Kidney (tissue), 14 donors: ENCODE results near the gene ADI1. TPM values are rescaled to one million over a fixed set of nuclear protein-coding genes. Genes with fewer than 3 reads are reported as not detected.

ENCODE experiments used
- DNase-seq, 5 donors: peaks; one replicate each; pipeline ENCODE4 v3.0.0-alpha.2; 2013 to 2020
- FAIRE-seq: peaks from 2 replicates; lab custom pipeline; 2012; peaks lifted over from hg19 to GRCh38; lab: Jason Lieb, UNC
- H3K27ac ChIP-seq, 2 donors: one replicate each; pipeline ENCODE4 v1.7.0; 2013; ENCODE audit warnings: low read depth in 2 of 2, low read length in 2 of 2, inconsistent platforms in 1 of 2
- H3K27me3 ChIP-seq: one replicate; pipeline ENCODE4 v1.7.1; 2013; ENCODE audit warnings: low read length, inconsistent platforms; ENCODE audit not compliant: control insufficient read depth, insufficient read depth
- H3K36me3 ChIP-seq, 3 donors: one replicate each; pipeline versions ENCODE4 v1.7.0 to v1.7.1; 2013; ENCODE audit warnings: low read length in 3 of 3, control low read depth in 1 of 3, inconsistent platforms in 1 of 3; ENCODE audit not compliant: insufficient read depth in 3 of 3, control insufficient read depth in 2 of 3
- H3K4me1 ChIP-seq, 3 donors: one replicate each; pipeline versions ENCODE4 v1.7.0 to v1.7.1; 2013; ENCODE audit warnings: low read length in 3 of 3, inconsistent platforms in 1 of 3, low read depth in 1 of 3; ENCODE audit not compliant: control insufficient read depth in 2 of 3, insufficient read depth in 2 of 3
- H3K4me3 ChIP-seq, 3 donors: one replicate each; pipeline versions ENCODE4 v1.7.0 to v1.8.1; 2013; ENCODE audit warnings: low read length in 3 of 3, control low read depth in 1 of 3, inconsistent platforms in 1 of 3
- H3K9ac ChIP-seq, 3 donors: one replicate each; pipeline versions ENCODE4 v1.7.0 to v1.7.1; 2013; ENCODE audit warnings: low read length in 3 of 3, control low read depth in 1 of 3, inconsistent platforms in 1 of 3
- H3K9me3 ChIP-seq, 3 donors: one replicate each; pipeline versions ENCODE4 v1.7.0 to v1.7.1; 2013; ENCODE audit warnings: low read length in 3 of 3, control low read depth in 1 of 3, inconsistent platforms in 1 of 3; ENCODE audit not compliant: control insufficient read depth in 2 of 3, insufficient read depth in 1 of 3
- intact Hi-C: fragments of 100-400 bp; cut with DNase I; formaldehyde crosslinking; loops from one replicate; pipeline ENCODE4 v1.11.1; 2022
- polyA plus RNA-seq: library from polyadenylated mRNA; stranded (reverse); fragments of 350-450 nt; fragmentation: Illumina TruSeq; extraction: RNeasy Lipid Tissue Mini Kit (QIAGEN cat#74804); gene quantifications from one replicate; pipeline ENCODE4 v1.2.3, GENCODE V29; 2014; ENCODE audit warnings: low read depth, low replicate concordance; ENCODE audit not compliant: insufficient read depth
- total RNA-seq: library from RNA; stranded (reverse); fragmentation: NEBNext Ultra II Directional; extraction: Animal tissue kit (Norgen Biotek cat#: 25700); gene quantifications from one replicate; pipeline ENCODE4 v1.2.1, GENCODE V29; 2021
- TF ChIP-seq, protein P1 (sequence below): IDR thresholded peaks from 3 replicates; pipeline ENCODE4 v1.5.1; 2012; ENCODE audit warnings: mild to moderate bottlenecking, moderate library complexity, borderline replicate concordance; ENCODE audit not compliant: insufficient read depth; ENCODE audit errors: extremely low read depth
- donor health status: control.
- donor health status: control.
- donor health status: control.
- donor health status: control.
- donor health status: control.
- donor health status: DM: yes; HTN: yes; CAD: no.
- donor health status: Normal renal cell carcinoma (clear cell type).

Gene ADI1
- total and polyA plus RNA-seq, 2 donors from 2014 or later, result 74.0 to 236 TPM

DNA sequence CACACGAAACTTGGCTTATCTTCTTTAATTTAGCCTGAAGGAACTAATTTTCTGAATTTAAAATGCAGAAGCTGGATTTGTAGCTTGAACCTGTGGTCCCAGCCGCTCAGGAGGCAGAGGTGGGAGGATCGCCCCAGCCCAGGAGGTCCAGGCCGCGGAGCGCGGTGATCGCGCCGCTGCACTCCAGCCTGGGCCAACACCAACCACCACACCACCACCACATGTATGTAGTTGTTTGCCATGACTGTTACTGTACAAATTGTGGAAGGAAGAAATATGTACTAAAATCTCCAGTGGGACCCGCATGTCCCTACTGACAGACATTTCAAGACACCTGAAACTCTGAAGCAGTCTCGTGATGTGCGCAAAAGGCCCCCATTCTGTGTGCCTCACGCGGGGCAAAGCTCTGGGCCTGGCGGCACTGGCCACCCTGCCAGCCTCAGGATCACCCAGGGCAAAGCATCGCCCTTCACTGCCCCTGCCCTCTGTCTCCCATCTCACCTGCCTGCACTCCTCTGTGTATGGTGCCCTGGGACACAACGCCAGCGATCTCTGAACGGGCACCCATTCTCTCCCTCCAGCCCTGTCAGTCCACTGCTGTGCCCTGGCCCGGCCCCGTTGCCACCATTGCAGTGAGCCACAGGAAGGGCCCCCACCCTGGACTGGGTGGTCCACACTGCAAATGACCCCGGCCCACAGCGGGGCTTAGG lies 10.1 kb upstream of the ADI1 start:
- TF ChIP-seq, protein P1, sequence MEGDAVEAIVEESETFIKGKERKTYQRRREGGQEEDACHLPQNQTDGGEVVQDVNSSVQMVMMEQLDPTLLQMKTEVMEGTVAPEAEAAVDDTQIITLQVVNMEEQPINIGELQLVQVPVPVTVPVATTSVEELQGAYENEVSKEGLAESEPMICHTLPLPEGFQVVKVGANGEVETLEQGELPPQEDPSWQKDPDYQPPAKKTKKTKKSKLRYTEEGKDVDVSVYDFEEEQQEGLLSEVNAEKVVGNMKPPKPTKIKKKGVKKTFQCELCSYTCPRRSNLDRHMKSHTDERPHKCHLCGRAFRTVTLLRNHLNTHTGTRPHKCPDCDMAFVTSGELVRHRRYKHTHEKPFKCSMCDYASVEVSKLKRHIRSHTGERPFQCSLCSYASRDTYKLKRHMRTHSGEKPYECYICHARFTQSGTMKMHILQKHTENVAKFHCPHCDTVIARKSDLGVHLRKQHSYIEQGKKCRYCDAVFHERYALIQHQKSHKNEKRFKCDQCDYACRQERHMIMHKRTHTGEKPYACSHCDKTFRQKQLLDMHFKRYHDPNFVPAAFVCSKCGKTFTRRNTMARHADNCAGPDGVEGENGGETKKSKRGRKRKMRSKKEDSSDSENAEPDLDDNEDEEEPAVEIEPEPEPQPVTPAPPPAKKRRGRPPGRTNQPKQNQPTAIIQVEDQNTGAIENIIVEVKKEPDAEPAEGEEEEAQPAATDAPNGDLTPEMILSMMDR, result no peak
- no peak overlapping the region for H3K9ac ChIP-seq
- peaks cover 0 to 6% (median 0%) of the 10 kb centered on the region in 3 donors for H3K9me3 ChIP-seq
- H3K27me3 ChIP-seq, result no peaks in the 10 kb centered on the region
- H3K4me1 ChIP-seq, result peaks cover 0 to 14% (median 9%) of the 10 kb centered on the region in 3 donors
- no peak overlapping the region for H3K27ac ChIP-seq
- no peak for FAIRE-seq
- H3K4me3 ChIP-seq, result no peak overlapping the region
- DNase-seq, result no peak
- intact Hi-C loops, result no loop called here
- H3K36me3 ChIP-seq, result peaks cover 0 to 7% (median 4%) of the 10 kb centered on the region in 3 donors

DNA sequence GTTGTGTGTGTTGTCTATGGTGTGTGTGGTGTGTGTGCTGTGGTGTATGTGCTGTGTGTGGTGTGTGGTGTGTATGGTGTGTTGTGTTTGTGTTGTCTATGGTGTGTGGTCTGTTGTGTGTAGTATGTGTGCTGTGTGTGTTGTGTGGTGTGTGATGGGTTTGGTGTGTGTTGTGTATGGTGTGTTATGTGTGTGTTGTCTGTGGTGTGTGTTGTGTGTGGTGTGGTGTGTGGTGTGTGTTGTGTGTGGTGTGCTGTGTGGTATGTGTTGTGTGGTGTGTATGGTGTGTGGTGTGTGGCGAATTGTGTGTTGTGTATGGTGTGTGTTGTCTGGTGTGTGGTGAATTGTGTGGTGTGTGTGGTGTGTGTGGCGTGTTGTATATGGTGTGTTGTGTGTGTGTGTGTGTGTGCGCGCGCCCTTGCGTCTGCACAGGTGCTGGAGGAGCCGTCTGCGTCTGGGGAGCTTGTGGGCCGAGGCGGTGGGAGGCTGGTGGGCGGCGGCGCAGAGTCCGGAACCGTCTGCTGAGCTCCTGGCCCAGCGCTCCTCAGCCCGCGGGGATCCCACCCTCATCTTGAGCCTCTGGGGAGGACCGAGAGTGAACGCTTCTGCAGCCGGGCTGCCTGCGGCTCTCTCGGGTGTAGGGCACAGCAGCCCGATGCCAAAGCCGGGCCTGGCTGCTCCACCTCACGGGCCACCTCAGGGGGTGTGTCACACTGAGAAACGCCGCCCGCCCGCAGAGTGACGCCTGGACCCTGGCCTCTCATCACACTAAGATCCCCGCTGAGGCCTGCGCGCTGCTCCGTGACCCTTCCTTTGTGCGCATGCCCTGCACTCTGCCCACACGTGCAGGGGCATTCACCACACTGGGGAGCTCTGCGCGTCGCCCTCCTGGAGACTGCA lies 8.8 kb upstream of the ADI1 start:
- no peak for FAIRE-seq
- DNase-seq, result no peak

DNA sequence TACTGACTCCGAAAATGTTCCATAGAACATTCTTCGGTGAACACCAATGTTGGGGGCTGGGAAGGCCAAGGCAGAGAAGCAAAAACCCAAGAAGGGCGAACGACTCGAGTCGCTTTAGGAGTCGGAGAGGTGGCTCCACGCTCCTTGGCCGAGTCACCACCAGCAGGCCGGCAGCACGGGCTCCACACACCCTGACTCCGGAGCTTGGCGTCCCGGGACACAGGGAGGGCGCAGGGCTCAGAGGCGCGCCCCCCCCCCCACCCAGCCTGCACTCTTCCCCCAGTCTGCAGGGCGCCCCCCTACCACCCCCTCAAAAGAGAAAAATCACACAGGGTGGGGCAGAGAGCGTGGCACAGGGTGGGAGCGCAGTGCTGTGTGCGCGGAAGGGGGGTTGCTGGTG lies 7.5 kb upstream of the ADI1 start:
- intact Hi-C loops, result no loop called here
- H3K4me1 ChIP-seq, result peaks cover 0 to 21% (median 20%) of the 10 kb centered on the region in 3 donors
- DNase-seq, result no peak
- H3K36me3 ChIP-seq, result peaks cover 0 to 7% (median 0%) of the 10 kb centered on the region in 3 donors
- H3K27me3 ChIP-seq, result no peaks in the 10 kb centered on the region
- TF ChIP-seq, protein P1, result no peak
- FAIRE-seq, result no peak
- H3K9me3 ChIP-seq, result peaks cover 0 to 6% (median 0%) of the 10 kb centered on the region in 3 donors
- no peak overlapping the region for H3K27ac ChIP-seq
- H3K9ac ChIP-seq, result no peak overlapping the region
- no peak overlapping the region for H3K4me3 ChIP-seq

More for the DNA sequence above, 8.8 kb upstream of the ADI1 start:
- Histone ChIP-seq H3K4me3 (peak overlapping the region in 1 of 3 donors; percentile 11), H3K36me3 (peaks cover 0 to 7% (median 4%) of the 10 kb centered on the region in 3 donors), H3K4me1 (peaks cover 0 to 18% (median 18%) of the 10 kb centered on the region in 3 donors), H3K27ac (no peak overlapping the region), H3K27me3 (no peaks in the 10 kb centered on the region), H3K9me3 (peaks cover 0 to 6% (median 0%) of the 10 kb centered on the region in 3 donors), H3K9ac (no peak overlapping the region)
- TF ChIP-seq, protein P1, result no peak
- intact Hi-C loops, result no loop called here
